Measurements from ENCODE around the gene CLDND2.
"Not testable (repeated sequence)": the region's sequence is repeated elsewhere in the genome, so short reads cannot be mapped to it uniquely, and the experiment has no call there.

Gene CLDND2

GRCh38 chr19:51368366-51369282 is at the start of gene CLDND2:
Gene CLDND2, minus strand, starts transcription at chr19:51369003. Its CDS starts 426 bp downstream, at chr19:51368577.
- DNase-seq: no peak

GRCh38 chr19:51417810-51418157 is 49.0 kb upstream of the CLDND2 start:
- no peak for DNase-seq

GRCh38 chr19:51417107-51417809 is 48.5 kb upstream of the CLDND2 start, which contains the start of gene SIGLEC10:
Gene SIGLEC10, minus strand, starts transcription at chr19:51417642. Its CDS starts 61 bp downstream, at chr19:51417581.
- DNase-seq: no peak

GRCh38 chr19:51416422-51416821 is 47.6 kb upstream of the CLDND2 start:
- not testable (repeated sequence) for DNase-seq

GRCh38 chr19:51415187-51415586 is 46.4 kb upstream of the CLDND2 start:
- no peak for DNase-seq

GRCh38 chr19:51410950-51411748 is 42.3 kb upstream of the CLDND2 start:
- DNase-seq: no peak

GRCh38 chr19:51407511-51408131 is 38.8 kb upstream of the CLDND2 start:
- DNase-seq: no peak

GRCh38 chr19:51402117-51402516 is 33.3 kb upstream of the CLDND2 start:
- DNase-seq: no peak

GRCh38 chr19:51399936-51400335 is 31.1 kb upstream of the CLDND2 start:
- not testable (repeated sequence) for DNase-seq

GRCh38 chr19:51399231-51399630 is 30.4 kb upstream of the CLDND2 start:
- no peak for DNase-seq

- no peak for DNase-seq
Measured at GRCh38 chr19:51398096-51398704, 29.4 kb upstream of the CLDND2 start.

GRCh38 chr19:51397453-51397852 is 28.6 kb upstream of the CLDND2 start:
- DNase-seq: not testable (repeated sequence)

- DNase-seq: no peak
Measured at GRCh38 chr19:51396175-51396574, 27.4 kb upstream of the CLDND2 start.

- peak; percentile 90 for DNase-seq
Measured at GRCh38 chr19:51394050-51394836, 25.4 kb upstream of the CLDND2 start.

- no peak for DNase-seq
Measured at GRCh38 chr19:51392701-51393100, 23.9 kb upstream of the CLDND2 start.

GRCh38 chr19:51391073-51391611 is 22.3 kb upstream of the CLDND2 start:
- DNase-seq: no peak

GRCh38 chr19:51389143-51389542 is 20.3 kb upstream of the CLDND2 start:
- DNase-seq: no peak

- DNase-seq: no peak
Measured at GRCh38 chr19:51387924-51388389, 19.2 kb upstream of the CLDND2 start, which contains the start of gene LIM2. Gene LIM2, minus strand, starts transcription at chr19:51387974. Its CDS starts 531 bp downstream, at chr19:51387443.

GRCh38 chr19:51386882-51387520 is 18.2 kb upstream of the CLDND2 start:
- no peak for DNase-seq

GRCh38 chr19:51382004-51382403 is 13.2 kb upstream of the CLDND2 start:
- no peak for DNase-seq

Measured in GOT3 (cell line).